Glutamatergic neuron (in vitro differentiated cells): ENCODE results near the gene GOLT1A. TPM values are rescaled to one million over a fixed set of nuclear protein-coding genes. Genes with fewer than 3 reads are reported as not detected.

Experiments used
- DNase-seq: peaks from one replicate; pipeline ENCODE4 v3.0.0; 2022
- H3K27ac Mint-ChIP-seq: one replicate; pipeline ENCODE4 v1.8.0; 2020; ENCODE audit warnings: mild to moderate bottlenecking, mixed read lengths, inconsistent platforms; ENCODE audit not compliant: unreplicated experiment
- H3K27me3 Mint-ChIP-seq: one replicate; pipeline ENCODE4 v1.8.0; 2020; ENCODE audit warnings: mild to moderate bottlenecking, moderate library complexity, mixed read lengths, inconsistent platforms; ENCODE audit not compliant: unreplicated experiment
- H3K36me3 Mint-ChIP-seq: one replicate; pipeline ENCODE4 v1.8.0; 2020; ENCODE audit warnings: mild to moderate bottlenecking, mixed read lengths, inconsistent platforms; ENCODE audit not compliant: unreplicated experiment
- H3K4me1 Mint-ChIP-seq: one replicate; pipeline ENCODE4 v1.8.0; 2020; ENCODE audit warnings: mild to moderate bottlenecking, low read depth, mixed read lengths, inconsistent platforms; ENCODE audit not compliant: unreplicated experiment
- H3K4me3 Mint-ChIP-seq: one replicate; pipeline ENCODE4 v1.8.0; 2020; ENCODE audit warnings: mild to moderate bottlenecking, mixed read lengths, inconsistent platforms; ENCODE audit not compliant: unreplicated experiment
- H3K9me3 Mint-ChIP-seq: one replicate; pipeline ENCODE4 v1.8.0; 2020; ENCODE audit warnings: mild to moderate bottlenecking, moderate library complexity, mixed read lengths, inconsistent platforms; ENCODE audit not compliant: unreplicated experiment
- CTCF ChIP-seq: fragments of 200-600 bp; sonication (generic); IDR thresholded peaks from one replicate; pipeline ENCODE4 v1.5.0; 2021; ENCODE audit not compliant: partially characterized antibody, unreplicated experiment
- total RNA-seq: library from RNA; stranded (reverse); fragmentation: NEBNext Ultra II Directional; extraction: Animal tissue kit (Norgen Biotek cat#: 25700); gene quantifications from one replicate; pipeline ENCODE4 v1.2.1, GENCODE V29; 2021; ENCODE audit not compliant: unreplicated experiment

Gene GOLT1A
- total RNA-seq, 1 donor from 2014 or later = not detected

- Mint-ChIP-seq H3K27ac (no peak overlapping the region), H3K9me3 (peaks cover 4% of the 10 kb centered on the region), H3K36me3 (no peaks in the 10 kb centered on the region), H3K4me3 (no peak overlapping the region), H3K4me1 (no peaks in the 10 kb centered on the region), H3K27me3 (peaks cover 13% of the 10 kb centered on the region)
- TF ChIP-seq CTCF = no peak
- no peak for DNase-seq
Observed at GRCh38 chr1:204154568-204155255, 59.1 kb downstream of the GOLT1A start.

- Mint-ChIP-seq H3K27ac (no peak overlapping the region), H3K36me3 (no peaks in the 10 kb centered on the region), H3K4me3 (no peak overlapping the region), H3K4me1 (no peaks in the 10 kb centered on the region), H3K27me3 (peaks cover 15% of the 10 kb centered on the region), H3K9me3 (peaks cover 4% of the 10 kb centered on the region)
- DNase-seq = no peak
- TF ChIP-seq CTCF = no peak
Observed at GRCh38 chr1:204153667-204154066, 60.1 kb downstream of the GOLT1A start.

GRCh38 chr1:204152310-204153044 lies 61.3 kb downstream of the GOLT1A start:
- TF ChIP-seq CTCF = no peak

GRCh38 chr1:204151552-204152309 lies 62.1 kb downstream of the GOLT1A start, which contains the start of gene ETNK2:
ETNK2 (minus strand) TSS chr1:204152044; CDS start chr1:204151852, 192 bp downstream.
- no peak for TF ChIP-seq CTCF
- H3K36me3 Mint-ChIP-seq = no peaks in the 10 kb centered on the region
- peaks cover 20% of the 10 kb centered on the region for H3K27me3 Mint-ChIP-seq
- peak; percentile 73 for DNase-seq
- peaks cover 5% of the 10 kb centered on the region for H3K9me3 Mint-ChIP-seq
- H3K4me3 Mint-ChIP-seq = peak within 1 kb of the TSS; percentile 74
- no peak within 1 kb of the TSS for H3K27ac Mint-ChIP-seq
- H3K4me1 Mint-ChIP-seq = no peaks in the 10 kb centered on the region

More at GRCh38 chr1:204152310-204153044, 61.3 kb downstream of the GOLT1A start:
- Mint-ChIP-seq H3K4me3 (peak overlapping the region; percentile 74), H3K4me1 (no peaks in the 10 kb centered on the region), H3K27ac (no peak overlapping the region), H3K36me3 (no peaks in the 10 kb centered on the region), H3K27me3 (peaks cover 21% of the 10 kb centered on the region), H3K9me3 (peaks cover 4% of the 10 kb centered on the region)
- DNase-seq = no peak
